IMR-90 (cell line): ENCODE measurements around the gene RAB37. TPM values are rescaled to one million over a fixed set of nuclear protein-coding genes. Genes with fewer than 3 reads are reported as not detected.

Source experiments
- ATAC-seq: fragments of 200-7000 bp; cut with Tn5 transposase; 2 replicates; pipeline ENCODE4 v1.9.1; 2020; ENCODE audit warnings: low read depth, mild to moderate bottlenecking, moderate library complexity
- BruUV-seq: library from RNA; stranded (reverse); fragments of 400-500 nt; replicated peaks from 2 replicates; lab custom pipeline; 2021; lab: Mats Ljungman, UMichigan
- CTCF ChIA-PET: fragments of 300-600 bp; formaldehyde crosslinking; extraction: SDS; loops from one replicate; lab custom pipeline; 2021; ENCODE audit warnings: antibody characterized with exemption; lab: Yijun Ruan, JAX
- POLR2A ChIA-PET: fragments of 300-600 bp; sonication (Branson Sonifier 250); formaldehyde crosslinking; loops from one replicate; lab custom pipeline; 2022; ENCODE audit warnings: antibody characterized with exemption; ENCODE audit not compliant: unreplicated experiment; lab: Charles Lee
- DNase-seq: peaks from one replicate; pipeline ENCODE4 v3.0.0; 2013
- H2AFZ ChIP-seq: replicated peaks from 2 replicates; pipeline ENCODE3; 2013; ENCODE audit warnings: low read length, mild to moderate bottlenecking; ENCODE audit not compliant: poor library complexity
- H2AK5ac ChIP-seq: 2 replicates; pipeline ENCODE4 v1.6.1; 2013; ENCODE audit warnings: low read depth, low read length, inconsistent platforms
- H2AK9ac ChIP-seq: replicated peaks from 2 replicates; pipeline ENCODE3; 2013; ENCODE audit warnings: mild to moderate bottlenecking, low read depth, low read length, moderate library complexity; ENCODE audit not compliant: poor library complexity
- H2BK120ac ChIP-seq: 2 replicates; pipeline ENCODE4 v1.6.1; 2013; ENCODE audit warnings: low read depth, low read length, inconsistent platforms
- H2BK15ac ChIP-seq: 3 replicates; pipeline ENCODE4 v1.6.1; 2013; ENCODE audit warnings: low read depth, low read length, inconsistent platforms
- H2BK20ac ChIP-seq: 2 replicates; pipeline ENCODE4 v1.6.1; 2013; ENCODE audit warnings: low read depth, mild to moderate bottlenecking, inconsistent platforms, low read length, moderate library complexity
- H2BK5ac ChIP-seq: 2 replicates; pipeline ENCODE4 v1.6.1; 2013; ENCODE audit warnings: mild to moderate bottlenecking, low read depth, low read length, inconsistent platforms; ENCODE audit not compliant: poor library complexity, severe bottlenecking
- H3K14ac ChIP-seq: replicated peaks from 2 replicates; pipeline ENCODE4 v1.6.1; 2013; ENCODE audit warnings: low read depth, low read length, inconsistent platforms
- H3K18ac ChIP-seq: 2 replicates; pipeline ENCODE4 v1.6.1; 2013; ENCODE audit warnings: low read depth, low read length, control low read depth
- H3K23ac ChIP-seq: 2 replicates; pipeline ENCODE4 v1.6.1; 2013; ENCODE audit warnings: low read depth, low read length, inconsistent platforms
- H3K27ac ChIP-seq: 2 replicates; pipeline ENCODE4 v1.5.1; 2013; ENCODE audit warnings: mild to moderate bottlenecking, control low read depth, low read length; ENCODE audit not compliant: insufficient read depth
- H3K27me3 ChIP-seq: 2 replicates; pipeline ENCODE4 v1.6.1; 2013; ENCODE audit warnings: low read length; ENCODE audit not compliant: control insufficient read depth, insufficient read depth
- H3K36me3 ChIP-seq: 2 replicates; pipeline ENCODE4 v1.6.1; 2013; ENCODE audit warnings: low read length, mixed read lengths; ENCODE audit not compliant: control insufficient read depth, insufficient read depth
- H3K4ac ChIP-seq: 2 replicates; pipeline ENCODE4 v1.6.1; 2013; ENCODE audit warnings: low read depth, low read length, inconsistent platforms
- H3K4me1 ChIP-seq: 2 replicates; pipeline ENCODE4 v1.6.1; 2013; ENCODE audit warnings: low read length, mixed read lengths; ENCODE audit not compliant: control insufficient read depth, insufficient read depth
- H3K4me2 ChIP-seq: 2 replicates; pipeline ENCODE4 v1.6.1; 2013; ENCODE audit warnings: low read depth, mild to moderate bottlenecking, control low read depth, low read length, moderate library complexity
- H3K4me3 ChIP-seq: 2 replicates; pipeline ENCODE4 v1.5.1; 2013; ENCODE audit warnings: low read depth, mild to moderate bottlenecking, control low read depth, low read length, moderate library complexity; ENCODE audit not compliant: insufficient read depth
- H3K56ac ChIP-seq: 2 replicates; pipeline ENCODE4 v1.6.1; 2013; ENCODE audit warnings: low read length, inconsistent platforms; ENCODE audit not compliant: insufficient read depth; ENCODE audit errors: extremely low read depth
- H3K79me1 ChIP-seq, 2 experiments: 2 replicates each; pipeline ENCODE4 v1.6.1; 2013; ENCODE audit warnings: low read length in 2 of 2, inconsistent platforms in 1 of 2, low read depth in 1 of 2
- H3K9ac ChIP-seq: 2 replicates; pipeline ENCODE4 v1.6.1; 2013; ENCODE audit warnings: low read depth, low read length, control low read depth
- H3K9me1 ChIP-seq: 2 replicates; pipeline ENCODE4 v1.6.1; 2013; ENCODE audit warnings: low read length, inconsistent platforms; ENCODE audit not compliant: insufficient read depth
- H3K9me3 ChIP-seq: 2 replicates; pipeline ENCODE4 v1.6.1; 2013; ENCODE audit warnings: low read length; ENCODE audit not compliant: control insufficient read depth, insufficient read depth
- H4K20me1 ChIP-seq: 2 replicates; pipeline ENCODE4 v1.6.1; 2013; ENCODE audit warnings: low read length, inconsistent platforms; ENCODE audit not compliant: insufficient read depth
- H4K5ac ChIP-seq: 2 replicates; pipeline ENCODE4 v1.6.1; 2013; ENCODE audit warnings: mild to moderate bottlenecking, low read depth, low read length, control low read depth
- H4K8ac ChIP-seq, 2 experiments: 2 replicates each; pipeline ENCODE4 v1.6.1; 2013; ENCODE audit warnings: low read depth in 2 of 2, low read length in 2 of 2, control low read depth in 1 of 2, inconsistent platforms in 1 of 2
- H4K91ac ChIP-seq: 2 replicates; pipeline ENCODE4 v1.6.1; 2013; ENCODE audit warnings: low read depth, low read length, inconsistent platforms; ENCODE audit not compliant: insufficient read depth
- CEBPB ChIP-seq: IDR thresholded peaks from 2 replicates; pipeline ENCODE4 v1.6.1; 2012; ENCODE audit warnings: low read depth, low read length, improper control_type of control experiment
- CHD1 ChIP-seq: IDR thresholded peaks from 2 replicates; pipeline ENCODE4 v1.6.1; 2012; ENCODE audit warnings: low read depth, low read length, improper control_type of control experiment
- CTCF ChIP-seq: conservative IDR thresholded peaks from 2 replicates; pipeline ENCODE4 v1.5.1; 2012; ENCODE audit warnings: mild to moderate bottlenecking, low read depth, low read length, improper control_type of control experiment
- FOS ChIP-seq: fragments of 150-350 bp; IDR thresholded peaks from 2 replicates; pipeline ENCODE4 v1.6.1; 2016; ENCODE audit warnings: low read depth, low read length
- MAFK ChIP-seq: IDR thresholded peaks from 2 replicates; pipeline ENCODE4 v1.6.1; 2012; ENCODE audit warnings: low read depth, low read length, improper control_type of control experiment
- MAZ ChIP-seq: IDR thresholded peaks from 2 replicates; pipeline ENCODE4 v1.6.1; 2012; ENCODE audit warnings: low read depth, mild to moderate bottlenecking, low read length, improper control_type of control experiment, moderate library complexity, borderline replicate concordance
- NFE2L2 ChIP-seq: fragments of 150-350 bp; IDR thresholded peaks from 2 replicates; pipeline ENCODE4 v1.6.1; 2016; ENCODE audit warnings: low read depth, mild to moderate bottlenecking, low read length
- POLR2A ChIP-seq: IDR thresholded peaks from 2 replicates; pipeline ENCODE4 v1.6.1; 2012; ENCODE audit warnings: mild to moderate bottlenecking, low read depth, low read length
- RAD21 ChIP-seq: IDR thresholded peaks from 2 replicates; pipeline ENCODE4 v1.6.1; 2012; ENCODE audit warnings: low read length, improper control_type of control experiment
- RCOR1 ChIP-seq: IDR thresholded peaks from 2 replicates; pipeline ENCODE4 v1.6.1; 2012; ENCODE audit warnings: mild to moderate bottlenecking, low read length, improper control_type of control experiment; ENCODE audit not compliant: insufficient replicate concordance
- SMC3 ChIP-seq: fragments of 150-350 bp; IDR thresholded peaks from 2 replicates; pipeline ENCODE4 v1.6.1; 2016; ENCODE audit warnings: low read depth, mild to moderate bottlenecking, antibody characterized with exemption, low read length, moderate library complexity
- USF2 ChIP-seq: fragments of 150-350 bp; IDR thresholded peaks from 2 replicates; pipeline ENCODE4 v1.6.1; 2017; ENCODE audit warnings: mild to moderate bottlenecking, antibody characterized with exemption, low read length, low read depth
- WGBS, 2 experiments: methylation state at CpG; one replicate each; pipeline versions ENCODE4 v1.1.5 to v1.1.7; 2013; ENCODE audit warnings: missing lambda C conversion rate in 2 of 2; ENCODE audit not compliant: insufficient read length in 1 of 2; ENCODE audit errors: extremely low coverage in 2 of 2; 5-methylcytosine and 5-hydroxymethylcytosine counted together
- dilution Hi-C: fragments of 300-500 bp; cut with HindIII; formaldehyde crosslinking; loops from one replicate; pipeline ENCODE4 v1.14.3; 2018; ENCODE audit warnings: low sequenced_read_pairs; ENCODE audit not compliant: unreplicated experiment
- in situ Hi-C: fragments of 300-500 bp; cut with MboI; formaldehyde crosslinking; loops from 3 replicates; pipeline ENCODE4 v1.14.3; 2019; ENCODE audit warnings: low sequenced_read_pairs, inconsistent platforms, mixed read lengths
- intact Hi-C: fragments of 100-400 bp; cut with micrococcal nuclease; formaldehyde crosslinking; loops from 2 replicates; pipeline ENCODE4 v1.10.0; 2022
- polyA plus RNA-seq, 3 experiments: library from polyadenylated mRNA; depleted of rRNA; stranded (reverse); fragments of >200 nt; gene quantifications; 2 replicates each; pipeline ENCODE4 v1.2.3, GENCODE V29; 2012; ENCODE audit warnings: low replicate concordance in 1 of 3
- total RNA-seq: library from RNA; depleted of rRNA; stranded (reverse); fragments of >200 nt; gene quantifications from 2 replicates; pipeline ENCODE4 v1.2.3, GENCODE V29; 2012
- TF ChIP-seq, protein P1 (sequence below): fragments of 150-350 bp; IDR thresholded peaks from 2 replicates; pipeline ENCODE4 v1.6.1; 2016; ENCODE audit warnings: low read depth, mild to moderate bottlenecking, low read length, moderate library complexity, borderline replicate concordance

Gene RAB37
- total and polyA plus RNA-seq, 2 of the 4 experiments (the other 2 are of a cell fraction): 0.19 TPM; not detected in 1

DNA sequence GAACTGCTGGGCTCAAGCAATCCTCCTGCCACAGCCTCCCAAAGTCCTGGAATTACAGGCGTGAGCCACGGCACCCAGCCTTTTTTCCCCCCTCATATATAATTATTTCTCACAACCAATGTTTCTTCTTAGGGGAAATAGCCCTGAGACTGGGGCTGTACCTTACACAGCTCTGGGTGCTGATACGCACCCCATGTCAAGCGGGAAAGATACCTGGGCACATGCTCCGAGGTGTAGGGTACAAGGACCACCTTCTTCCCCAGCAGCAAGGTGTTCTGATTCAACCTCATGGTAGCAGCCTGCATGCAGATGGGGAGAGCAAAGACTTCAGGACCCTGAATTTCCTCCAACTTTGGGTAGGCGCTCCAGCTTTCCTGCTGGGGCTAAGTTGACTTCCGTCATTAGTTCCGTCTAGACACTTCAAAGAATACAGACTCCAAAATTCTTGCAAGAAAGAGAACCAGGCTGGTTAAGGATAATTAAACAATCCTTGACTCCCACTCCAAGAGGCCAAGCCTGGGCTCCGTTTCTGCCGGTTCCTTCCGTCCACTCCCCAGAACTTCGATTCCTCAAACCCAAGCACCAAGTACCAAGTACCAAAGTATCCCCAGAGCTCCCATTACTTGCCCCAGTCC, 38.5 kb downstream of the RAB37 start:
- Histone ChIP-seq H3K18ac (no peak overlapping the region; the same call in 1 of the 2 replicates), H3K27me3 (no peaks in the 10 kb centered on the region), H3K9ac (peak overlapping the region; percentile 86), H4K8ac (peak overlapping the region; percentile 65 to 98; a peak in 3 of 4 replicates), H3K36me3 (peaks cover 39% of the 10 kb centered on the region), H3K4me3 (peak overlapping the region; percentile 73), H4K5ac (peak overlapping the region; percentile 62), H2BK5ac (peak overlapping the region; percentile 81), H4K20me1 (peaks cover 16% of the 10 kb centered on the region), H3K56ac (peak overlapping the region; percentile 72), H2BK15ac (no peak overlapping the region; the same call in 2 of the 3 replicates), H3K9me1 (no peaks in the 10 kb centered on the region), H3K4me1 (peaks cover 10% of the 10 kb centered on the region), H4K91ac (peak overlapping the region; percentile 87), H3K4me2 (peak overlapping the region; percentile 100), H2BK20ac (no peak overlapping the region), H3K79me1 (peaks cover 34 to 64% of the 10 kb centered on the region in 2 experiments), H3K27ac (peak overlapping the region; percentile 85), H2BK120ac (peak overlapping the region; percentile 44; the same call in 1 of the 2 replicates), H3K23ac (peak overlapping the region; percentile 91), H3K9me3 (no peaks in the 10 kb centered on the region), H2AK9ac (peak overlapping the region; percentile 94), H3K4ac (peak overlapping the region; percentile 97), H3K14ac (peak overlapping the region; percentile 99), H2AK5ac (peak overlapping the region; percentile 92), H2AFZ (peak overlapping the region; percentile 96)
- WGBS, 2 experiments: 40% methylated on average over 1 of the region's 12 CpGs; no CpG with 5 or more reads in 1 of the 2 experiments
- in situ Hi-C loops (no loop called here), intact Hi-C loops (loop anchor here (1.0 kb wide), 1 partner anchor 31 kb away; no protein-coding TSS in a partner anchor), dilution Hi-C loops (no loop called here)
- BruUV-seq: no TSS peak
- ChIA-PET POLR2A (no interaction called here), CTCF (interaction anchor here (1.4 kb wide), 1 partner anchor 118 kb away, joined by 3 read pairs; no protein-coding TSS in a partner anchor)
- TF ChIP-seq NFE2L2 (no peak), CTCF (no peak), POLR2A (no peak), CEBPB (no peak), CHD1 (no peak), RAD21 (no peak), USF2 (no peak), SMC3 (no peak), MAFK (no peak), FOS (no peak), RCOR1 (no peak), MAZ (no peak)
- TF ChIP-seq, protein P1, sequence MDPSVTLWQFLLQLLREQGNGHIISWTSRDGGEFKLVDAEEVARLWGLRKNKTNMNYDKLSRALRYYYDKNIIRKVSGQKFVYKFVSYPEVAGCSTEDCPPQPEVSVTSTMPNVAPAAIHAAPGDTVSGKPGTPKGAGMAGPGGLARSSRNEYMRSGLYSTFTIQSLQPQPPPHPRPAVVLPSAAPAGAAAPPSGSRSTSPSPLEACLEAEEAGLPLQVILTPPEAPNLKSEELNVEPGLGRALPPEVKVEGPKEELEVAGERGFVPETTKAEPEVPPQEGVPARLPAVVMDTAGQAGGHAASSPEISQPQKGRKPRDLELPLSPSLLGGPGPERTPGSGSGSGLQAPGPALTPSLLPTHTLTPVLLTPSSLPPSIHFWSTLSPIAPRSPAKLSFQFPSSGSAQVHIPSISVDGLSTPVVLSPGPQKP: no peak
- no peak for DNase-seq
- no peak; the same call in 1 of the 2 replicates for ATAC-seq
